ENCODE data around the gene KIF26B. TPM values are rescaled to one million over a fixed set of nuclear protein-coding genes. Genes with fewer than 3 reads are reported as not detected.

KIF26B gene
- total and polyA plus RNA-seq, 10 of the 15 experiments (the other 5 are each of a cell fraction or from before 2014, with no cell fraction given), result 0.35 to 11.6 (median 2.2) TPM

DNA sequence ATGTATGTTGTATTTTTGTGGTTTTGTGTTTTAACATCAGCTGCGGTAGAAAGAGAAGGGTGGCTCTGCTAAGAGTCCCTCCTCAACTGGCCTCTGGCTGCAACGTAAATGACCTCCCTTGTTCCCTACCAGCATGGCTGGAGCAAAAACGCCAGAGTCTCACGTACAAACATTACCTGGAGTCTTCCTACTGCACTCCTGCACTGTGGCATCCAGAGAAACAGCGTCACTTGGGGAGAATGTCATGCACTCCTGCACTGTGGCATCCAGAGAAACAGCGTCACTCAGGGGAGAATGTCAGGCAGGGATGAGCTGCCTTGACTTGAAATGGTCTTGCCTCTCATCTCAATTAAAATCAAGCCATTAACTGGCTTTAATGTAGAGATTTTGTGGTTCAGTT lies 314.2 kb downstream of the KIF26B start (continued):
- no peak for TF ChIP-seq ELK1 (IDR thresholded peaks at IDR 0.05; ENCODE audit: low read depth, low read length)
- TF ChIP-seq RBBP5 (conservative IDR thresholded peaks at IDR 0.05), result no peak
- no peak for TF ChIP-seq RELB (IDR thresholded peaks at IDR 0.05; ENCODE audit: low read depth)
- no peak for TF ChIP-seq MAX (IDR thresholded peaks at IDR 0.05; ENCODE audit: low read depth, low read length)
- no peak for TF ChIP-seq YBX1 (IDR thresholded peaks at IDR 0.05)
- no peak for TF ChIP-seq RFX5 (IDR thresholded peaks at IDR 0.05; ENCODE audit: low read depth, low read length)
- no peak for TF ChIP-seq ZNF384 (IDR thresholded peaks at IDR 0.05; ENCODE audit: borderline replicate concordance, low read depth, low read length)

DNA sequence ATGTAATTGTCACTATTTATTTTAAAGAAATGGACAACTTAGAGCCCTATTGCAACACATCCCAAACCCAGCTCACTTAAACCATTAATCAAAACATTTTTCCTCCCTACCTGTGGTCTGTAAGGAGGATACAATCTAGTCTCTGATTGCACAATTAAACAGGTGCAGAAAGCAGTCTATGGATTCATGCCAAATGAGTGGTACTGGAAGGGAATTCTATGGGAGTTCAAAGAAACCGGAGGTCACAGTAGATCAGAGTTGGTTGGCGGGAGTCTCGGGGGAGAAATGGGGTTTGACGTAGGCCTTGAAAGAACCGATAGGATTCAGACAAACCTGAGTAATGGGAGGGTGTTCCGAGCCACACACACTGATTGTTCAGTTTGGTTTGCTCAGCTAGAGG lies 314.9 kb downstream of the KIF26B start:
- H4K20me1 ChIP-seq (ENCODE audit: control insufficient read depth, insufficient read depth), result no peaks in the 10 kb centered on the region
- no peak overlapping the region for H3K9ac ChIP-seq (ENCODE audit: control insufficient read depth, insufficient read depth, low read length)
- H3K79me2 ChIP-seq (ENCODE audit: control insufficient read depth, insufficient read depth, low read length), result no peaks in the 10 kb centered on the region
- RAD21 ChIA-PET (ENCODE audit: unreplicated experiment), result no interaction called here
- no peaks in the 10 kb centered on the region for H3K9me3 ChIP-seq (replicated peaks; ENCODE audit: control insufficient read depth, insufficient read depth, low read length)
- H3K4me3 ChIP-seq, result no peak overlapping the region
- BruUV-seq (replicated peaks), result no TSS peak
- CTCF ChIA-PET, result no interaction called here
- intact Hi-C loops (cut with micrococcal nuclease; ENCODE audit: unreplicated experiment), result no loop called here
- no peaks in the 10 kb centered on the region for H3K36me3 ChIP-seq (ENCODE audit: control insufficient read depth in 2 of 2, insufficient read depth in 2 of 2, low read length in 1 of 2)
- no peak overlapping the region for H2AFZ ChIP-seq (ENCODE audit: control insufficient read depth, low read depth, low read length)
- no peak overlapping the region for H3K27ac ChIP-seq (ENCODE audit: control insufficient read depth, insufficient read depth)
- 47% methylated on average over 6 of the region's 6 CpGs for WGBS (ENCODE audit: insufficient coverage, insufficient replicate concordance, low lambda C conversion rate, missing lambda C conversion rate)
- ATAC-seq, result no peak
- SMC1A ChIA-PET (ENCODE audit: uncharacterized antibody, unreplicated experiment), result no interaction called here
- POLR2A ChIA-PET, result no interaction called here
- H3K4me1 ChIP-seq (ENCODE audit: control insufficient read depth, insufficient read depth, low read length), result no peaks in the 10 kb centered on the region
- DNase-seq (ENCODE audit: low read depth, low spot score), result no peak
- no peaks in the 10 kb centered on the region for H3K27me3 ChIP-seq (replicated peaks in 1 of 2; ENCODE audit: control insufficient read depth in 2 of 2, insufficient read depth in 2 of 2, low read length in 1 of 2)
- no peak for FAIRE-seq
- in situ Hi-C loops (cut with MboI), result no loop called here
- H3K4me2 ChIP-seq (ENCODE audit: control insufficient read depth, insufficient read depth), result no peak overlapping the region
- TF ChIP-seq RCOR1 (conservative IDR thresholded peaks at IDR 0.05; ENCODE audit: low read depth, low read length), result no peak
- no peak for TF ChIP-seq NRF1 (conservative IDR thresholded peaks at IDR 0.05; ENCODE audit: low read depth, low read length)
- no peak for TF ChIP-seq HSF1 (IDR thresholded peaks at IDR 0.05; ENCODE audit: low read depth, low read length)
- no peak for TF ChIP-seq ZNF274 (IDR thresholded peaks at IDR 0.05; ENCODE audit: insufficient read depth, insufficient read length)
- no peak for TF ChIP-seq DPF2 (IDR thresholded peaks at IDR 0.05)
- TF ChIP-seq ETV6 (conservative IDR thresholded peaks at IDR 0.05 in 1 of 2, IDR thresholded peaks at IDR 0.05 in 1 of 2; ENCODE audit: borderline replicate concordance in 1 of 2, low read depth in 1 of 2), result no peak
- no peak for TF ChIP-seq ZNF592 (IDR thresholded peaks at IDR 0.05)
- TF ChIP-seq TBL1XR1 (IDR thresholded peaks at IDR 0.05; ENCODE audit: low read depth, low read length), result no peak
- TF ChIP-seq SREBF1 (IDR thresholded peaks at IDR 0.05; ENCODE audit: low read length), result no peak
- no peak for TF ChIP-seq RFX5 (IDR thresholded peaks at IDR 0.05; ENCODE audit: low read depth, low read length)
